Measurements from ENCODE around the gene TSSK6.

Gene TSSK6

GRCh38 chr19:19514881-19515641 lies at the start of gene TSSK6:
TSSK6 (minus strand) TSS chr19:19515548; CDS start chr19:19515427, 121 bp downstream.
- no peak for DNase-seq

GRCh38 chr19:19563348-19563848 lies 48.0 kb upstream of the TSSK6 start:
- DNase-seq = no peak

GRCh38 chr19:19562665-19563347 lies 47.5 kb upstream of the TSSK6 start:
- DNase-seq = no peak

GRCh38 chr19:19561946-19562664 lies 46.8 kb upstream of the TSSK6 start:
- no peak for DNase-seq

- DNase-seq = no peak
Measured at GRCh38 chr19:19559931-19560330, 44.6 kb upstream of the TSSK6 start.

GRCh38 chr19:19558636-19559035 lies 43.3 kb upstream of the TSSK6 start:
- no peak for DNase-seq

- no peak for DNase-seq
Measured at GRCh38 chr19:19558055-19558454, 42.7 kb upstream of the TSSK6 start.

- no peak for DNase-seq
Measured at GRCh38 chr19:19554074-19555023, 39.0 kb upstream of the TSSK6 start.

GRCh38 chr19:19553670-19554069 lies 38.3 kb upstream of the TSSK6 start:
- no peak for DNase-seq

GRCh38 chr19:19552798-19553197 lies 37.5 kb upstream of the TSSK6 start:
- DNase-seq = no peak

GRCh38 chr19:19551853-19552192 lies 36.5 kb upstream of the TSSK6 start:
- no peak for DNase-seq

GRCh38 chr19:19550972-19551852 lies 35.9 kb upstream of the TSSK6 start:
- DNase-seq = no peak

- DNase-seq = peak; percentile 78
Measured at GRCh38 chr19:19550485-19550929, 35.2 kb upstream of the TSSK6 start.

- no peak for DNase-seq
Measured at GRCh38 chr19:19549804-19550464, 34.6 kb upstream of the TSSK6 start.

GRCh38 chr19:19548915-19549759 lies 33.8 kb upstream of the TSSK6 start:
- no peak for DNase-seq

- DNase-seq = no peak
Measured at GRCh38 chr19:19547674-19548336, 32.5 kb upstream of the TSSK6 start.

GRCh38 chr19:19546751-19547162 lies 31.4 kb upstream of the TSSK6 start:
- DNase-seq = no peak

GRCh38 chr19:19545707-19546106 lies 30.4 kb upstream of the TSSK6 start:
- no peak for DNase-seq

GRCh38 chr19:19544954-19545591 lies 29.7 kb upstream of the TSSK6 start:
- DNase-seq = no peak

All from right forelimb (tissue), 1 donor.